NCI-H1930 (cell line): ENCODE data around the gene ZFPL1.
A peak's percentile ranks its signal among the peaks of the same experiment; 100 is the strongest.

Experiments
- DNase-seq, 2 experiments: peaks; one replicate each; lab custom pipeline; 2025; lab: John Stamatoyannopoulos, UW

The ZFPL1 gene

DNA sequence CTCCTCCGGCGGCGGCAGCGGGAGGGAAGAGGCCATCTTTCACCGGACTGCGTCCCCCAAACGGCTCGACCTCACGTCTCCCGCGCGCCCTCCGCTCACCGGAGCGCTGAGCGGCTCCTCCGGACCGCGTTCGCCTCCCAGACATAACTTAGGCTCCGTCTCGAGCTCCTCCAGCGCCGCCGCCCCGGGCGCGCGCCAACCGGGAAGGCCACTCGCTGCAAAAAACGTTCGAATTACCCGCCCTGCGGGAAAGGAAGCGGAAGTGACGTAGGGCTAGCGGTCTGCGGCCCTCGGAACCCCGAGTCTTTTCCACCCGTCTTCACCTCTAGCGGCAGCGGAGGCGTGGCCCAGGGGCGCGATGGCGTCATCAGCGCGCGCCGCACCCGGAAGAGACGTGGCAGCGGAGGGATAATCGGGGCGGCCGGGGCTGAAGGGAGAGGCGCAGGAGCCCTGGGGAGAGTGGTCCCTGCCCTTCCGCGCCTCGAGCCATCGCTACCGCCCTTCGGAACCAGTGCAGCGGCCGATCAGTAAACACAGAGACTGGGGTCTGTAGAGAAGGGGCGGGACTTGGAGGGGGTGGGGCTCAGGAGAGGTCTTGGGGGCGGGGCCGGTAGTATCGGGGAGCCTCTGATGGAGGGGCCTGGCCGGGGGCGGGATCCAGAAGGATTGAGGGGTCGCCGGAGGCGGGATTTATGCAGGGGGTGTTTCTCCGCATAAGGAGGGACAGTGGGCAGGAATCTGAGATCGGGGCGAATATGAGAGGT lies at the start of gene ZFPL1, which contains the start of gene CDCA5:
ZFPL1 (plus strand) TSS at position 389 of the 764 bp plus-strand sequence. CDS start 477 bp downstream, outside the sequence.
CDCA5 (minus strand) TSS at position 207 of the 764 bp plus-strand sequence; CDS start at position 145, 62 bp downstream.
- peak; percentile 92 to 95 for DNase-seq

- DNase-seq: no peak
Measured at GRCh38 chr11:65034423-65034822, 49.6 kb upstream of the ZFPL1 start.

- DNase-seq: no peak
Measured at GRCh38 chr11:65035579-65035978, 48.4 kb upstream of the ZFPL1 start.

GRCh38 chr11:65036931-65037330 lies 47.1 kb upstream of the ZFPL1 start:
- no peak for DNase-seq

DNA sequence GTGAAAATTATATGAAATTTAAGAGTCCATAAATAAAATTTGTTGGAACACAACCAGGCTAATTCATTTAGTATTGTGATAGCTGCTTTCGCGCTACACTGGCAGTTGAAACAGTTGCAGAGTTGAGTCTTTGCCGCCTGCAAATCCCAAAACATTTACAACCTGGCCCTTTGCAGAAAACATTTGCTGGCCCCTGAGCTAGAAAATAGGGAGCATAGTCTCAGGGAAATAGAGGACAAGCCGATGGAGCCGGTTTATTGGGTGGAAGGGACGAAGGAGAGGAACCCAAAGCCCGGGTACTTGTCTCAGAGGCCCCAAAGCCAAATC lies 43.5 kb upstream of the ZFPL1 start:
- no peak for DNase-seq

DNA sequence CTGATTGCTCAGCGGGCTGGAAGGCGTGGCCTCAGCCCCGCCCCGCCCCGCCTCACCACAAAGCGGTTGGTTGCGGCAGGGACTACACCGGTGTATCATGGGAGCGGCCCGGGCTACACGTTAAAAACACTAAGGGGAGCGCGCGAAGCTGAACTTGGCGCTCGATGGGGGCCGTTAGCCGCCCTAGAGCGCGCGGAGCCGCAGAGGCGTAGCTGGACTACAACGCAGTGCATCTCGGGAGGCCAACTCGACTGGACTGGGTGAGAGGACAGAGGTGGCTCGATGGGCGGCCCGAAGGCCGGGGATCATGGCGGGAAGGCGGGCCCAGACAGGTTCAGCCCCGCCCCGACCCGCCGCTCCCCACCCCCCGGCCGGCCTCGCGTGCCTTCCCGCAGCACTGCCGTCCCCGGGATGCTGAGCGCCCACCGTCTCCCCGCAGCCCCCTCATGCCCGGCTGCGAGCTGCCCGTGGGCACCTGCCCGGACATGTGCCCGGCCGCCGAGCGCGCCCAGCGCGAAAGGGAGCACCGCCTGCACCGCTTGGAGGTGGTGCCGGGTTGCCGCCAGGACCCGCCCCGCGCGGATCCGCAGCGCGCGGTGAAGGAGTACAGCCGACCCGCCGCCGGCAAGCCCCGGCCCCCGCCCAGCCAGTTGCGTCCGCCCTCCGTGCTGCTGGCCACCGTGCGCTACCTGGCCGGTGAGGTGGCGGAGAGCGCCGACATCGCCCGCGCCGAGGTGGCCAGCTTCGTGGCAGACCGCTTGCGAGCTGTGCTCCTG lies 43.0 kb upstream of the ZFPL1 start, which contains the start of gene SAC3D1:
SAC3D1 (plus strand) TSS at position 364 of the 776 bp plus-strand sequence; CDS start at position 447, 83 bp downstream.
- peak; percentile 91 to 92 for DNase-seq

DNA sequence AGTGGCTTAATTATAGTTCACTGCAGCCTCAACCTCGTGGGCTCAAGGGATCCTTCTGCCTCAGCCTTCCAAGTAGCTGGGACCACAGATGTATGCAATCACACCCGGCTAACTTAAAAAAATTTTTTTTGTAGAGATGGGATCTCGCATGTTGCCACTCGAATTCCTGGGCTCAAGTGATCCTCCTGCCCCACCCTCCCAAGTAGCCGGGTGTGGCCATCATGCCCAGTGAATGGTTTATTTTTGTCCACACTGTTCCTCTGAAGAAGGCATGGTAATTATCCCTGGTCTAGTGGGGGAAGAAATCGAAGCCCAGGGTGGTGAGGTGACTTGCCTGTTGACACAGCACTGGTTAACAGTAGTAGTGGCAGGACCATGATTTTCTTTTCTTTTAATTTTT lies 41.1 kb upstream of the ZFPL1 start:
- DNase-seq: no peak

DNA sequence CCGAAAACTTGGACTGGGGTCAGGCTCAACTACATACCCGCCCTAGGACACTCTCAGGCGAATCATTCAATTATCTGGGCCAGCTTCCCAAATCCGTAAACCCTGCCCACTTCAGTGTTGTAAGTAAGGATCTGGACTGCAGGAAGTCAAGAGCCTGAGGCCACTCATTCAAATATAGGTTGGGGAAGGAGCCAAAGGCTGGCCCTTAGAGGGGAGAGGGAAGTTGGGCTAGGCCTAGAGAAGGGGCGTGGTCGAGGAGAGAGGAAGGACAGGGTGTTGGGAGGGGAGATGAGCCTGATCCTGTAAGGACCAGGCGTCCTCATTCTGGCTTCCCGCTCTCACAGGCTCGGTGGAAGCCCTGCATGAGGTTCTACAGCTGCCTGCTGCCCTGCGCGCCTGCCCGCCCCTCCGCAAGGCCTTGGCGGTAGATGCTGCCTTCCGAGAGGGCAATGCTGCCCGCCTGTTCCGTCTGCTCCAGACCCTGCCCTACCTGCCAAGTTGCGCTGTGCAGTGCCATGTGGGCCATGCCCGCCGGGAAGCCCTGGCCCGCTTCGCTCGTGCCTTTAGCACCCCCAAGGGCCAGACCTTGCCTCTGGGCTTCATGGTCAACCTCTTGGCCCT lies 40.0 kb upstream of the ZFPL1 start:
- no peak for DNase-seq

GRCh38 chr11:65045061-65045460 lies 39.0 kb upstream of the ZFPL1 start:
- DNase-seq: no peak

DNA sequence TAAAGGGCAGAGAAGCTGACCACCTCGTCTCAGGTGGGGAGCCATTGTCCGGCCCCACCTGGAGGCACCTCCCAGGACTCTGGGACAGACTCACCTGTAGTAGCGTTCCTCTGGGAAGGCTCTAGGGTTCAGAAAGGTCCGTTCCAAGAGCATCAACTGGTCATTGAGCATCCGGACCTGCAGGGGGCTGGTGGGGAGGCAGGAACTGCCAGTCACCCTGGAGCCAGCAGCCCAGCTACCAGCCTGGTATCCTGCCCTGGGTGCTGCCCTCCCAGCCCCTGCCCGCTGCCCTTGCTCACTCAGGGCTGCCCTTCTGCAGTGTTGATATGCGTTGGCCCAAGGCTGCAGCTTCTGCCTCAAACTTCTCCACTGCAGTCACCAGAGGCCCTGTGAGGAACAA lies 38.3 kb upstream of the ZFPL1 start:
- no peak for DNase-seq

GRCh38 chr11:65047581-65048422 lies 36.2 kb upstream of the ZFPL1 start:
- no peak for DNase-seq

- DNase-seq: no peak
Measured at GRCh38 chr11:65051398-65051858, 32.6 kb upstream of the ZFPL1 start.

DNA sequence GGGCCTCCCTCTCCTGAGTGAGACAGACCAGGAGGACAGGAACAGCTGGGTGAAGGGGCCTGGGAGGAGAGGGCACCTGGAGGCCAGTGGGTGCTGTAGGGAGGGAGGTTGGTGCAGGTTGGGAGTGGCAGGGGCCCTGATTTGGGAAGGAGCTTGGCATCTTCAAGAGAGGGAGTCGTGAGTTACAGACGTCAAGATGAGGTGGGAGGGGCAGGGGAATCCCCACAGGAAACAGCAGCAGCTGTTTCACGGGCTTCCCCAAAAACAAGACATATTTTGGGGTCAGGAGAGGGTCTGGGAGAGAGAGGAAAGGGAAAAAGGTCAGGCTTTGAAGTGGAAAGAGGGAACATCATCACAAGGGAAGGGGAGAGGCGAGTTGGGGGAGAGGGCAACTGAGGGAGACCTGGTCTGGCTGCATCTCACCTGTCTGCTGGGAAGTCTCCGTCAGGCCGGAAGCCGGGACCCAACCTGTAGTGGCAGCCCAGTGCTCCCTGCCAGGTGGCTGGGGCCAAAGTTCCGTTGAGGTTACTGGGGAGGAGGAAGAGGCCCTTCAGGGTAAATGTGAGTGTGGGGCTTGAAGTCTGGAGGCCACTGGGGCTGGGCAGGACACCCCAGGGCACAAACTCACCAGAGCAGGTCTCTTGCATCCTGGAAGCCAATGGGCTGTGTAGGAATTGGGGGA lies 30.1 kb upstream of the ZFPL1 start:
- no peak for DNase-seq

GRCh38 chr11:65055538-65055937 lies 28.5 kb upstream of the ZFPL1 start:
- no peak for DNase-seq

DNA sequence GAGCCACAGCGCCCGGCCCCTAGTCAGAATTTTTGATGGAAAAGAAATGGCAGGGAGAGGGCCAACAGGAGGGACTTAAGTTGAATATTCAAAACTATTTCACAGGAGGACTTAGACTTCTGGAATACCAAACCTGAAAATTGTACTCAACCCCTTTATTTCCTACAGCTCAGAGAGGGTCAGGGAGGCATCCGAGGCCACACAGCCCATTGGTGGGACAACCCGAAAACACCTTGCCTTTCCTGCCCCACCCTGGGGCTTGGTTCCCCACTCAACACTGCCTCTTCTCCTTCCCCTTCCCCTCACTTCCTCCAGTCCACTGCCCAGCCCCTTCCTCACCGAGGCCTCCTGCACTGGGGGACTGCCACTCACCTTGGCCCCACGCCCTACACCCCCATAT lies 27.0 kb upstream of the ZFPL1 start:
- no peak for DNase-seq

GRCh38 chr11:65057526-65057925 lies 26.5 kb upstream of the ZFPL1 start:
- no peak for DNase-seq

- DNase-seq: no peak
Measured at GRCh38 chr11:65058012-65058411, 26.0 kb upstream of the ZFPL1 start.

DNA sequence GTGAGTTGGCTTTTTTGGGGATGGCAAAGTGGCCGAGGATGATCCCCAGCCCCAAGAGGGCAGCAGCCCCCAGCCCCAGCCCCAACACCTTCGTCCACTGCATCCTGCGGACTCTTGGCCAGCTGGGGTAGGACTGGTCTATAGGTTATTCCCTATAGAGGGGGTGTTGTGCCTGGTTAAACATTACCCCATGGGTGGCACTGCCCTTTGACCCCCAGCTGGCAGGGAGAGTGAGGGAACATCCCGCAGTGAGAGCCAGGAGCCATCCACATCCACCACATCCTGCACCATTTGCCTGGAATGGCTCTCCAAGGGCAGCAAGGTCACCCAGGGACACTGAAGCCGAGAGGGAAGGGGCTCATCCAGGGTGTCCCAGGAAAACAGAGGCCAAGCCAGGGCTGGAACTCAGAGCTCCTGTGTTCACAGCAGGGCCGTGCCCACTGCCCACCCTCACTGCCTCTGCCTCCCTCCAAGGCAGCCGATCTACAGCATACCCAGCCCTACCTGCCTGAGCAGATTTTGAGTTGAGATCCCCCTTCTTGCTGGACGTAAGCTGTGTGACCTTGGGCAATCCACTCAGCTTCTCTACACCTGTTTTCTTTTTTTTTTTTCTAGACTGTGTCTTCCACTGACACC lies 25.5 kb upstream of the ZFPL1 start, which contains the start of gene NAALADL1:
NAALADL1 (minus strand) TSS at position 135 of the 636 bp plus-strand sequence; CDS start at position 103, 32 bp downstream.
- no peak for DNase-seq

DNA sequence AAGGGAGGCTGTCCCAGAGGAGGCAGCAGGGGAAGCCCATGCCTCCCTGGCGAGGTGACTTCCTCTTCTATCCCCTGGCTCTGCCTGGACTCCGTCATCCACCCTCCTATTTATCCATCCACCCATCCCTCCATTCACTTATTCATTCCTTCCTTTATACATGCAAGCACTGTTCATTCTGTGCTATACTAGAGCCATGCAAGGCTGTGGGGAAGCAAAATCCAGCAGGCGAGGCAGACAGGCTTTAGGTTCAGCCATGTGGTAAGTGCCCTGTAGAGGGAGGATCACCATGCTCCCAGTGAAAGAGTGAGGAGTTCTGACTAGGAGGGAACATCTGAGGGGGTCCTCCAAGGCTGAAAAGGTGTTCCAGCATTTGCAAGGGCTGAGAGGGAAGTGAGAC lies 24.5 kb upstream of the ZFPL1 start:
- no peak for DNase-seq
